HG03342 (cell line): ENCODE results near the gene CASTOR2.
"Not testable (repeated sequence)": the region's sequence is repeated elsewhere in the genome, so short reads cannot be mapped to it uniquely, and the experiment has no call there.

Source experiments
- ATAC-seq: cut with Tn5 transposase; IDR thresholded peaks from one replicate; pipeline ENCODE4 v1.9.1; 2021; ENCODE audit warnings: mild to moderate bottlenecking, moderate library complexity; ENCODE audit not compliant: unreplicated experiment

The CASTOR2 gene

GRCh38 chr7:74964511-74965119 lies at the start of gene CASTOR2:
CASTOR2 (plus strand) TSS chr7:74964705; CDS start chr7:74964986, 281 bp downstream.
- peak; percentile 93 for ATAC-seq

- ATAC-seq: not testable (repeated sequence)
These were observed 42.1 kb upstream of the CASTOR2 start for GRCh38 chr7:74922321-74922890.

GRCh38 chr7:74923644-74924043 lies 40.9 kb upstream of the CASTOR2 start:
- not testable (repeated sequence) for ATAC-seq

- not testable (repeated sequence) for ATAC-seq
These were observed 37.5 kb upstream of the CASTOR2 start for GRCh38 chr7:74926968-74927367.

GRCh38 chr7:74931563-74932328 lies 32.8 kb upstream of the CASTOR2 start:
- not testable (repeated sequence) for ATAC-seq

- not testable (repeated sequence) for ATAC-seq
These were observed 25.1 kb upstream of the CASTOR2 start for GRCh38 chr7:74939429-74939828.

- not testable (repeated sequence) for ATAC-seq
These were observed 23.0 kb upstream of the CASTOR2 start for GRCh38 chr7:74941302-74942069.

GRCh38 chr7:74943923-74944322 lies 20.6 kb upstream of the CASTOR2 start:
- ATAC-seq: not testable (repeated sequence)

- not testable (repeated sequence) for ATAC-seq
These were observed 16.8 kb upstream of the CASTOR2 start for GRCh38 chr7:74947741-74948140.

- not testable (repeated sequence) for ATAC-seq
These were observed 10.7 kb upstream of the CASTOR2 start for GRCh38 chr7:74953774-74954173.

GRCh38 chr7:74958328-74958727 lies 6.2 kb upstream of the CASTOR2 start:
- ATAC-seq: not testable (repeated sequence)

- ATAC-seq: not testable (repeated sequence)
These were observed 598 bp upstream of the CASTOR2 start for GRCh38 chr7:74963704-74964510.

GRCh38 chr7:74966208-74966854 lies 1.8 kb downstream of the CASTOR2 start:
- ATAC-seq: not testable (repeated sequence)

GRCh38 chr7:74966909-74967308 lies 2.4 kb downstream of the CASTOR2 start:
- ATAC-seq: not testable (repeated sequence)

- ATAC-seq: not testable (repeated sequence)
These were observed 6.9 kb downstream of the CASTOR2 start for GRCh38 chr7:74971431-74971830.

GRCh38 chr7:74972377-74972776 lies 7.9 kb downstream of the CASTOR2 start:
- not testable (repeated sequence) for ATAC-seq

GRCh38 chr7:74975959-74976358 lies 11.5 kb downstream of the CASTOR2 start:
- not testable (repeated sequence) for ATAC-seq

GRCh38 chr7:74977523-74977922 lies 13.0 kb downstream of the CASTOR2 start:
- not testable (repeated sequence) for ATAC-seq

GRCh38 chr7:74988436-74988835 lies 23.9 kb downstream of the CASTOR2 start:
- not testable (repeated sequence) for ATAC-seq

GRCh38 chr7:74993121-74993520 lies 28.6 kb downstream of the CASTOR2 start:
- ATAC-seq: no peak
